Fibroblast of skin of left quadriceps (primary cell): ENCODE data around the gene FXYD3.
"Not testable (repeated sequence)": the region's sequence is repeated elsewhere in the genome, so short reads cannot be mapped to it uniquely, and the experiment has no call there.

Experiments used
- DNase-seq, 2 experiments: peaks; one replicate each; pipeline ENCODE4 v3.0.0-alpha.2; 2013; ENCODE audit warnings: low read depth in 2 of 2

Gene FXYD3

DNA sequence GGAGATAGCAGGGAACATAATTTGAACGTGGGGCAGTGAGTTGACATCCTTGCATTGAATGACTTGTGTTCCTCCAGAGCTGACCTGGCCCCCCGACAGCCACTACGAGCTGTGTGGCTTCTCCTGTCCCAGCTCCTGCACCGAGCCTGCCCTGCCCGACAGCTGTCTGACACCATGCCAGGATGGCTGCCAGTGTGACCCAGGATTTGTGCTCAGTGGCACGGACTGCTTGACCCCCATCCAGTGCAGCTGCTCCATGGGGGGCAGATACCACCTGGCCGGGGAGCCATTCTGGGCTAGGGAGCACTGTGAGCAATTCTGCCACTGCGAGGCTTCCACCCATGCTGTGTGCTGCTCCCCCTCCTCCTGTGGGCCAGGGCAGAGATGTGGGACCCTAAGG, 29.2 kb upstream of the FXYD3 start:
- DNase-seq = no peak

DNA sequence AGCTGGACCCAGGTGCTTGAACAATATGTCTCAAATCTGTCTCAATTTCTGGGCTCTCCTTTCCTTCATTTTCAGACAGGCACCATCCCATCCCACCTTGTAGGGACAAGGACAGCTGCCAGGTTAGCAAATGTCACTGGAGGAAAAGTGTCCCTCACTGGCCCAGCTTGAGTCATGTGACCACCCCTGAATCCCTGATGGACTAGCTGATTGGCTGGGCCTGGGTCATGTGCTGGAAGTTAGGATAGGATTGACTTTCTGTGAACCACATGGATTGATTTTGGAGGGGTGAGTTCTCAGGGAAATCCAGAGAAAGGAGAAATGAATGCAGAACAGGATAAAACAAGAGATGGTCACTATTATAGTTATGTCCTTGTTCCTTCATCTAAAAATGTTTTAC, 28.2 kb upstream of the FXYD3 start:
- DNase-seq = no peak

DNA sequence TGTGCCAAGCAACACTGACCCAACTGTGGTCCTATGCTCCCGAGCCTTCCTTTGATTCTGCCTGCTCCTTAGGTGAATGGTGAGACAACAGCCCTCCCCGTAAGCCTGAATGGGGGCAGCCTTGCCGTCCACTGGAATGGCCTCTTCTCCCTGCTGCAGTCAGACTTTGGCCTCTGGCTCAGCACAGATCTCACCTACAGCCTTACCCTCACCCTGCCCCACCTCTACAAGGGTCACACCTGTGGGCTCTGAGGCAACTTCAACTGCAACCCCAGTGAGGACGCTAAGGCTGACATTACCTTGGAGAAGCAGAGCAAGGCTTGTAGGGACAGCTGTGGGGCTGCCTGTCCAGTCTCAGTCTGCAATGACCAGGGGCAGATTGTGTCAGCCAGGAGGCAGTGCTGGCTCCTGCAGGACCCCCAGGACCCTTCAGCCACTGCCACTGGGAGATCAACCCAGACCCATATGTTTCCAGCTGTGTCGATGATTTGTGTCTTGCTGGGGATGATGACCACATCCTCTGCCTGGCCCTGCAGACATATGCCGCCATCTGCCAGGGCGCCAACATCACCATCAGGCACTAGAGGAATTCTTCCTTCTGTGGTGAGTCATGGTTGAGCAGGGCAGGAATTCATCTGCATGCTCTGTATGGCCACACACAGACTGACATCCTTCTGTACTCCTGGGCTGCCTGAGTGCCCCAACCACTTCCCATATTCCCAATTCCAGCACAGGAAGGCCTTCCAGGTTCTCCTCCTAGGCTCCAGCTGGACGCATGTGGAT, 27.3 kb upstream of the FXYD3 start:
- peak; percentile 67 to 69 for DNase-seq

DNA sequence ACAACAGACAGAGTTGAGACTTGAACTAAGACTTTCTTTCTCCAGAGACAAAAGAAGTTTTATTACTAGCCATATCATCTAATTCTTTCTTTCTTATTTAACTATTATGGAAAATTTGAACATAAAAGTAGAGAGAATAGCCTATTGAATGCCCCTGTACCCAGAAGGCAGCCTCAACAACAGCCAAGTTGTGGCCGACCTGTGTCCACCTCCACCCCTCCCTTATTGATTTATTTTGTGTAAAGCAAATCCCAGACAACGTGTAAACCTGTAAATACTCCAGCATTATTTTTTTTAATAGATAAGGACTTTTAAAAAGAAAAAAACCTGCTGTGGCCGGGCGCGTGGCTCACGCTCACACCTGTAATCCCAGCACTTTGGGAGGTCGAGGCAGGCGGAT, 26.1 kb upstream of the FXYD3 start:
- no peak for DNase-seq

DNA sequence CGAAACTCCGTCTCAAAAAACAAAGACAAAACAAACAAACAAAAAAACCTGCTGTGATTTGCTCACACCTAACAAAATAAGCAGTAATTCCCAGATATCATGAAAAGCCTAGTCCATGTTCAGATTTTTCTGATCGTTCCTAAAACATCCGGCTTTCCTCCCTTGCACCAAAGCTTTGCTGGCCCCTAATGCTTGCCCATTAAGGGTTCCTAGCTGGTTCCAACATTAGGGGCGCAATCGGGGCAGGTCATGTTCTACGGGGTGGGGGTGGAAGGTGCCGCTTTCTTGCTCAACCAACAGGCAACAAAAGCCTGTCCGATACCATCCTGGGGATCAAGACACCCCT, 25.5 kb upstream of the FXYD3 start:
- no peak for DNase-seq

DNA sequence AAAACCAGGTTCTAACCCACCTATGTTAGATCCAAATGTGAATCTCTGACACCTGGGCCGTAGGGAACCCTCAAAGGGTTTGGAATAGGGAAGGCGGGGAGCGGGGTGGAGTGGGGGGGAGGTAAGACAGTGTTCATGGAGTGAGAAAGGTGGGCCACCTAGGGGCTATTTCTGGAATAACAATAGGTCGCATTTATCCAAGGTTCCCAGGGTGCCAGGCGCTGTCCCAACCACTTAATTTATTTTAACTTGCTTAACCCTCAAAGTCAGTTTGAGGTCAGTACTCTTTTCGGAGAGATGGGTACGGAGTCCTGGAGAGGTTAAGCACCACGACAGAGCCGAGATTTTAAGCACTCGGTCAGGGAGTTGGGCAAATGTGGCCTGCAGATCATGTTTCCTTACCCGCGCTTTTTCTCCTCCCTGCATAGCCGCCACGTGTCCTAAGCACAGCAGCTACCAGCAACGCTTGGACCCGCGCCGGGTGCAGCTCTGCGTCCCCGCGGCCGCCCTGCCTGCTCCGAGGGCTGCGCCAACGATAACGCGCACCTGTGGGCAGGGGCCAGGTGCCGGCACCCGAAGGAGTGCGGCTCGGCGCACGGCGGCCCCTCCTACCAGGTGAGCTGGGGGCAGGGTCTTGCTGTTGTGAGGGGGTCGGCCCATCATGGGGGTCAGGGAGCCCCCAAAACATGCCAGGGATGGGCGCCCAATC, 25.0 kb upstream of the FXYD3 start:
- peak; percentile 29 to 31 for DNase-seq

DNA sequence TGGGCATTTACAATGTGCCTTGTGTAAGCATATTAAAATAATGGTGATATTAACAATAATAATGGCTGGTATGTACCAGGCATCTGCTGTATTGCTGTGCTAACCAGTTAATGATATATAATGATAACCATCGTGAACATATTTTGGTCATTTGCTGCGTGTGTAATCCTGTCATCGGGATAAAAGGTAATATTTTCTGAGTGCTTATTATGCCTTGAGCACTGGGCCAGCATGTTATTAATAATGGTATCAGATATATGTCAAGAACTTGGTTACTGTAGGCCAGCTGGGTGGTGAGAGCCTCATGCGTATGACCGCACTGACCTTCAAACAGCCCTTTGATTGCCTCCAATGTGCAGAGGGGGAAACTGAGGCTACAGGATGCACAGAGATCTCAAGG, 22.2 kb upstream of the FXYD3 start:
- DNase-seq = no peak

DNA sequence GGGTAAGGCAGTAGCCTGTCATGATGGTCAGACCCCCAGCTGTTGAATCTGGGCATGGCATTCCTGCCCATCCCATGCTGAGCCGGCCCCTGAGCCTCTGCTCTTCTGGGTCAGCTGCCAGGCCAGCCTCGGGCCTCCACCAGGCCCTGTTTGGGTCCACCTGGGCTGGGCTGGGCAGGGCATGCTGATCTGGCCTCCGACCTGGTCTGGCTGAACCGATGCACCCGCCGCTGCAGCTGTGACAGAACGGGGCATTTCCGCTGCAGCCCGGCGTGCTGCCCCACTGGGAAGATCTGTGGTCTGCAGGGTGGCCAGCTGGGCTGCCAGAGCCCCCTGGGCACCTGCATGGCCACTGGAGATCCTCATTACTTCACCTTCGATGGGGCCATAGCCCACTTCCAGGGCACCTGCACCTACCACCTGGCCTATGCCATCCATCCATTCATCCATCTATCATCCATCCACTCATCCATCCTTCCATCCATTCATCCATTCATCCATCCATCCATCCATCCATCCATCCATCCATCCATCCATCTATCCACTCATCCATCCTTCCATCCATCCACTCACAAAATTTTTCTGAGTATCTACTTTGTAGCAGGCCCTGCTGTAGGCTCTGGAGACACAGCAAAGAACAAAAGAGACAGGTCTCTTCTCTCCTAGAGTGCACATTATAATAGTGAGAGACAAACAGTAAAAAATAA, 21.5 kb upstream of the FXYD3 start:
- no peak for DNase-seq

DNA sequence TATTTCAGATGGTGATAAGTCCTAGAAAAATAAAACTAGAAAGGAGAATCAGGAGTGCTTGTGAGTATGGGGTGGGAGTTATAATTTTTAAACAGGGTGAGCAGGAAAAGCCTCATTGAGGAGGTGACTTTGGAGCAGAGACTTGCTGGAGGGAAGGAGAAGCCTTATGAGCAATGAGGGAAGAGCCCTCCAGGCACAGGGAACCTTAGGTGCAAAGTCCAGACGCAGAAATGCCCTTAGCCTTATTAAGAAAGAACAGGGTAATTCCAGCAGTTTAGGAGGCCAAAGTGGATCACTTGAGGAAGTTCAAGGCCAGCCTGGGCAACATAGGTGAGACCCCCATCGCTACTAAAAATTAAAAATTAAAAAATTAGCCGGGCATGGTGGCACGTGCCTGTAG, 21.0 kb upstream of the FXYD3 start:
- no peak for DNase-seq

DNA sequence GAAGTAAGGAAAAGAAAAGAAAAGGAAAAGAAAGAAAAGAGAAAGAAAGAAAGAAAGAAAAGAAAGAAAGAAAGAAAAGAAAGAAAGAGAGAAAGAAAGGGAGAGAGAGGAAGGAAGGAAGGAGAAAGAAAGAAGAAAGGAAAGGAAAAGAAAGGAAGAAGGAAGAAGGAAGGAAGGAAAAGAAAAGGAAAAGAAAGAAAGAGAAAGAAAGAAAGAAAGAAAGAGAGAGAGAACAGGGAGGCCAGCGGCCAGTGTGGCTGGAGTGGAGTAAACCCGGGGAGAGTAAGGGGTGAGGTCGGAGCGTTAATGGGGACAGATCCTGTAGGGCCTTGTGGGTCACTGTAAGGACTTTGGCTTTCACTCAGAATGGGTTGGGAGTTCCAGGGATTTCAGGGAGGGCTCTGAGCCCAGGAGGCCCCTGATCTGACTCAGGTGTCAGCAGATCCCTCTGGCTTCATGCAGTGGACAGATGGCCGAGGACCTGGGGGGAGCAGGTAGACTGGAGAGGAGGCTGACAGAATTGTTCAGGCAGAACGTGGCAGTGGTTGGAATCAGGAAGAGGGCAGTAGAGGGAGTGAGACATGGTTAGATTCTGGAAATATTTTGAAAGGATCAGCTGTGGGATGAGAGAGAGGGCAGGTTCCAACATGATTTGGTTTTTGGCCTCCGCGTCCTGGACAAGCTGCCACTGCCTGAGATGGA, 19.8 kb upstream of the FXYD3 start:
- no peak for DNase-seq

DNA sequence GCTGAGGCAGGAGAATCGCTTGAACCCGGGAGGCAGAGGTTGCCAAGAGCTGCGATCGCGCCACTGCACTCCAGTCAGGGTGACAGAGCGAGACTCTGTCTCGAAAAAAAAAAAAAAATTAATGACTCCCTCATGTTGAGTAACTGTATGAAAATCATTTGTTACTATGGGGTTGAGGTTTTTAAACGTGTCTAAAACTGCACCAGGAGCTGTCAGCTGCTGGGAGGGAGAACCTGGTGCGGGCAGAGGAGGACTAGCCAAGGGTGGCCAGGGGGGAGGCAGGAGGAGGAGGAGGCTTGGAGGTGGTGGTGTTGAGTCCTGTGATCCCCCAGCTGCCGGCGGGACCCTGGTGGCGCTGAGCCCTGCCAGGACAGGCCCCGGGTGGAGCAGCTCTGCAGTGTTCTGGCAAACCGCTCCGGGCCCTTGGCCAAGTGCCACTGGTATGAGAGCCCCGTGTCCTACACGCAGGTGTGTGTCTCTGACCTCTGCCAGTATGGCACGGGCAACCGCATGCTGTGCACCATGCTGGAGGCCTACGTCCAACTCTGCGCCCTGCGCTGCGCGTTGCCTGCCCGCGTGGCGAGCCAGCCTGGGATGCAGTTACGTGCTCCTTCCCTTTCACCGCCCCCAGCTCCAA, 17.1 kb upstream of the FXYD3 start:
- no peak for DNase-seq

DNA sequence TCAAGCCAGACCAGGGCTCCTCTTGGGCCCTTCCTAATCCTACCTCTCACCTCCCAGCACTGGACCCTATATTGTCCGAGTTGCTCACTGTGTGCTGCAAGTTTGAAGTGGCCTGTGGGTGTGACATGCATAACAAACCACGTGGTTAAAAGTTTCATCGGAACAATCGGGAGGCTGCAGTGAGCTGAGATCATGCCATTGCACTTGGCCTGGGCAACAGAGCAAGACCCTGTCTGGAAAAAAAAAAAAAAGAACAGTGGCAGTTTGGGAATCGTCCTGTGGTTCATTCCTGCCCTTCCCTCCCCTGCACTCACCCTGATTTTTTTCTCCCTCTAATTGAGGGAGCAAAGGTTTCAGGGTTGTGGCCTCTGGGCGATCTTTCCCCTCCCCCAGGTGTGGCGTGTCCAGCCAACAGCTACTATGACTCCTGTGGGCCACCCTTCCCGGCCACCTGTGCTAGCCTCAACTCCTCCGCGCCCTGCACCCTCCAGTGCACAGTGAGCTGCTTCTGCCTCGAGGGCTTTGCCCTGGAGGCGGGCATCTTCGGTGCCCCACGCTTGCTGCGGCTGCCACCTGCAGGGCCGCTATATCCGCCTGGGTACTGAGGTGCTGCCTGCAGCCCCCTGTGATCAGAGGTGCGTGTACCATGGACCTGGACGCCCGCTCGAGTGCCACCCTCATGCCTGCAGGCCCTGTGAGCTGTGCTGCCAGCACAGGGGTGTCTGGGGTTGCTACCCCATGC, 16.3 kb upstream of the FXYD3 start:
- DNase-seq = no peak

DNA sequence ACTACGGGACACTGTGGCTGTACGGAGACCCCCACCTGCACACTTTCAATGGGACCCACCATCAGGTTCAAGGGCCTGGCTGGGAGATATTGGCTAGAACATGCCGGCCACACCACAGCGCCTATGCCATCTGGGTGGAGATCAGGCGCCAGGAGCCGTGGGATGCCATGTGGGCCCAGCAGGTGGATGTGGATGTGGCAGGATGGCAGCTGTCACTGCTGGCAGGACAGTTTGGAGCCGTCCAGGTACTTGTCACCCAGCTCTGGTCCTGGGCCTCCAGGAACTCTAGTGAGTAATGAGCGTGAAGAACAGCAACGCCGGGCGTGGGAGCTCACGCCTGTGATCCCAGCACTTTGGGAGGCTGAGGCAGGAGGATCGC, 15.7 kb upstream of the FXYD3 start:
- DNase-seq = no peak

DNA sequence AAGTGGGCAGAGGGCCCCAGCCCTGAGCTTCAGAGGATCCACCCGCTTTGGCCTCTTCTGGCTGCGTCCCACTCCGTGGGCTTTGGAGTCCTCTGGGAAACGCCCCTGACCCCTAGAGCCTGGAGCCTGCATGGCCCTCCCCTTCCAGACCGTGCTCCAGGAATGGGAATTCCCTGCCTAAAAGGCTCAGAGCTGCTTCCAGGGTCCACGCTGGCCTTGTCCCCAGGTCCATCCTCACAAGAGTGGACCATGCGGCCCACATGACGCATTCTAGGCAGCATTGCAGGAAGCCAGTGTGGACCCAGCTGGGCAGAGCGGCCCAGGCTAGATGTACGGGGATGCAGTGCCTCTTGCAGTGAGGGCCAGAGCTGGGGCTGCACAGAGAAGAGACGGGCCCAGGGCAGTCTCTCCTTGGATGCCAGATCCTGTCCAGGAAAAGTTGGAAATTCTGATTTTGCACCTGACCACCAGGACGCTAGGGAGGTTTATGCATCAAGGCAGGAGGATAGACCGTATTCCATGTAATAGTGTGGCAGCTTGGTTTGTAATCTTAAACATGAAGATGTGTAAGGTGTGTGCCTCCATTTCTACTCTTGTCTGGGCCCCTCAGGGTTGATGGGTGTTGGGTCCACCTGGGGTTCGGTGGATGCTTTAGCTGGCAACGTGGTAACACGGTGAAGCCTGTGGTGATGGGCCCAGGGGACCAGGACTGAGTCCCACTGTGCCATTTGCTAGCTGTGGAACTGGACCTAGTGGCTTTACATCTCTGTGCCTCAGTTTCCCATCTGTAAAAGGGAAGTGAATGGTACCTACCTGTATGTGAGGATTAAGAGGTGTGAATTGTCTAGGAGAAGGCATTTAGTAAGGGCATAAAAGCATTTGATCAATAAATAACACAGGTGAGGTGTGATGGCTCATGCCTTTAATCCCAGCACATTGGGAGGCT, 14.8 kb upstream of the FXYD3 start:
- DNase-seq = no peak

DNA sequence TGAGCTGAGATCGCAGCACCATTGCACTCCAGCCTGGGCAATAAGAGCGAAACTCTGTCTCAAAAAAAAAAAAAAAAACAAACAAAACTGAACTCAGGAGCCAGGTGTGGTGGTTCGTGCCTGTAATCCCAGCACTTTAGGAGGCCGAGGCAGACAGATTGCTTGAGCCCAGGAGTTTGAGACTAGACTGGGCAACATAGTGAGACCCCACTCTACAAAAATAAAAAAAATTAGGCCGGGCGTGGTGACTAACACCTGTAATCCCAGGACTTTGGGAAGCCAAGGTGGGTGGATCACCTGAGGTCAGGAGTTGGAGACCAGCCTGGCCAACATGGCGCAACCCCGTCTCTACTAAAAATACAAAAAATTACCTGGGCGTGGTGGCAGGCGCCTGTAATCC, 13.7 kb upstream of the FXYD3 start:
- not testable (repeated sequence) for DNase-seq

DNA sequence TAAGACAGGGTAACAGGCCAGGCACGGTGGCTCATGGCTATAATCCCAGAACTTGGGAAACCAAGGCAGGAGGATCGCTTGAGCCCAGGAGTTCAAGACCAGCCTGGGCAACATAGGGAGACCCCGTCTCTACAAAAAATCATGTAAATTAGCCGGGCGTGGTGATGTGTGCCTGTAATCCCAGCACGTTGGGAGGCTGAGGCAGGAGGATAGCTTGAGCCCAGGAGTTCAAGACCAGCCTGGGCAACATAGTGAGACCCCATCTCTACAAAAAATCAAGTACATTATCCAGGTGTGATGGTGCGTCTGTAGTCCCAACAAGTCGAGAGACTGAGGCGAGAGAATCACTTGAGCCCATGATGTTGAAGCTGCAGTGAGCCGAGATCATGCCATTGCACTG, 12.0 kb upstream of the FXYD3 start:
- not testable (repeated sequence) for DNase-seq

DNA sequence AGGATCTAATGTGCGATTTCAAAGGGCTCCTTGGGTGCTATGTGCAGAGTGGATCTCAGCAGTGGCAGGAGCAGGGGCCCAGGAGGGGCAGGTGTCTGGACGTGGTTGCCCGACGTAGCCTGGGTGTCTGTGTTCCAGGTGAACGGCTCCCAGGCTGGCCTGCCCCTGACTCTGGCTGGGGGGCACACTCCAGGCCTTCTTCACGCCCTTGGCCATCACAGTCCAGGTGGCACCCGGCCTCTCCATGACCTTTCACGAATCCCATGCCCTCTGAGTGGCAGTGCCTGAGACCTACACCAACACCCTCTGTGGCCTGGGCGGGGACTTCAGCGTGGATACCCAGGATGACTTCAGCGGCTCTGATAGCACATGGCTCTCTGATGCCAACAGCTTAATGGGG, 11.3 kb upstream of the FXYD3 start:
- no peak for DNase-seq

DNA sequence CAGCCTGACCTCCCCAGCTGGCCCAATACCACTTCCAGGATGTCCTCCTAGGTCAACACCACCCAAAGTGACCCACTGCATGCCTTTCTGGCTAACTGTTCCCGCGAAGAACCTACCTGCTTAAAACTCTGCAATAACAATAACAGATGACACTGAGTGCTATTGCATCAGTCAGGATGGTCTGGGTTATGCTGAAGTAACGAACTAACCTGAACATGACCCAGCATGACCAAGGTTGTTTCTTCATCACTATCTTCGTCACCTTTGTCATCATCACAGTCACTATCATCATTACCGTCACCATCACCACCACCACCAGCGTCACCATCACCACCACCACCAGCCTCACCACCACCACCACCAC, 10.6 kb upstream of the FXYD3 start:
- no peak for DNase-seq

DNA sequence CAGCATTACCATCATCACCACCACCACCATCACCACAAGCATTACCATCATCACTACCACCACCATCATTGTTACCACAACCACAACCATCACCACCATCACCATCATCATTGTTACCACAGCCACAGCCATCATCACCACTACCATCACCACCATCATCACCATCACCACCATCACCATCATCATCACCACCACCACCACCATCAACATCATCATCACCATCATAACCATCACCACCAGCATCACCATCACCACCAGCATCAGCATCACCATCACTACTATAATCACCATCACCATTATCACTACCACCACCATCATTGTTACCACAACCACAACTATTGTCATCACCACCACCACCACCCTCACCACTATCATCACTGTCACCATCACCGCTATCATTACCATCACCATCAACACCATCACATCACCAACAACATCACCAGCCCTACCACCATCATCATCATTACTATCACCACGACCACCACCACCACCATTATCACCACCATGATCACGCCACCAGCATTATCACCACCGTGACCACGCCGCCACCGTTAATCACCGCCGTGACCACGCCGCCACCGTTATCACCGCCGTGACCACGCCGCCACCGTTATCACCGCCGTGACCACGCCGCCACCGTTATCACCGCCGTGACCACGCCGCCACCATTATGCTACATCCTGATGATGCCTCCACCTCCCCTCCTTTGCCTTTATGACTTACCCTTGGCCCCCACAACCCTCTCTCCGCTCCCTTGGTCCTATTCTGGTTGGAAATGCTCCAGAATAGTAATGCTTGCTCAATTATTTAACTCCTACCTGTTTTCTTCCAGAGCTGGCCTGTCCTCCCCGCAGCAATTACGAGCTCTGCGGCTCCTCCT, 10.0 kb upstream of the FXYD3 start:
- DNase-seq = no peak
